Parathyroid adenoma (tissue), 2 donors: Measurements from ENCODE around the gene TNN.

Source experiments
- H2AFZ ChIP-seq: fragments of 300-600 bp; sonication (generic); one replicate; pipeline ENCODE4 v1.7.0; 2017; ENCODE audit warnings: antibody characterized with exemption, mild to moderate bottlenecking
- H3K27ac ChIP-seq: fragments of 300-600 bp; sonication (generic); one replicate; pipeline ENCODE4 v1.7.0; 2017
- H3K27me3 ChIP-seq: fragments of 300-600 bp; sonication (generic); one replicate; pipeline ENCODE4 v1.7.0; 2017; ENCODE audit warnings: low read length; ENCODE audit not compliant: control insufficient read depth, insufficient read depth
- H3K36me3 ChIP-seq: fragments of 300-600 bp; sonication (generic); one replicate; pipeline ENCODE4 v1.7.0; 2017; ENCODE audit warnings: low read length; ENCODE audit not compliant: control insufficient read depth, insufficient read depth
- H3K4me1 ChIP-seq: fragments of 300-600 bp; sonication (generic); one replicate; pipeline ENCODE4 v1.7.0; 2017; ENCODE audit warnings: control low read depth
- H3K4me2 ChIP-seq: fragments of 300-600 bp; sonication (generic); one replicate; pipeline ENCODE4 v1.7.0; 2017; ENCODE audit warnings: low read length
- H3K4me3 ChIP-seq: fragments of 300-600 bp; sonication (generic); one replicate; pipeline ENCODE4 v1.7.0; 2017; ENCODE audit warnings: low read depth, low read length
- H3K79me2 ChIP-seq: fragments of 300-600 bp; sonication (generic); one replicate; pipeline ENCODE4 v1.7.0; 2017; ENCODE audit warnings: control low read depth
- H3K9ac ChIP-seq: fragments of 300-600 bp; sonication (generic); one replicate; pipeline ENCODE4 v1.7.0; 2017; ENCODE audit warnings: mild to moderate bottlenecking
- H3K9me3 ChIP-seq: fragments of 300-600 bp; sonication (generic); one replicate; pipeline ENCODE4 v1.7.0; 2017; ENCODE audit warnings: low read length; ENCODE audit not compliant: control insufficient read depth
- TF ChIP-seq, protein P1 (sequence below): fragments of 300-600 bp; sonication (generic); IDR thresholded peaks from one replicate; pipeline ENCODE4 v1.7.0; 2017; ENCODE audit warnings: antibody characterized with exemption, mild to moderate bottlenecking
- donor health status: primary hyperparathyroidism.

Gene TNN

DNA sequence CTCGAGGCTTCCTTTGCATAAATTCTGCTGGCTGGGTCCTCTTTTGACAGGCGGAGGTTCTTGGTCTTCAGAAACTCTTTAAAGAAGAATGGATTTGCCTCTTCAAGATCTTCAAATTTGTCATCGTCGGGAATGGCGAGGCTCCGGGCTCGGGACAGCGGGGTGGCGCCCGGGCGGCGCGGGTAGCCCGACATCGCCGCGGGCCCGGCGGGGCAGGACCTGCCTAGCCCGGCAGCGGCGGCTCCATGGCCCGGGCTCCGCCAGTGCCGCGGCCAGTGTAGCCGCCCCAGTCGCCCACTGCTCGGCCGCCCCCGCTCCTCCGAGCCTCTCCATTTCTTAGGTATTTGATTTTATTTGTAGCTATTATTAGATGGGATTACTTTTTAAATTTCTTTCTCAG is 22.1 kb upstream of the TNN start:
- Histone ChIP-seq H3K27me3 (no peaks in the 10 kb centered on the region), H3K36me3 (no peaks in the 10 kb centered on the region), H2AFZ (no peak overlapping the region), H3K27ac (no peak overlapping the region), H3K4me2 (no peak overlapping the region), H3K9ac (no peak overlapping the region), H3K4me1 (no peaks in the 10 kb centered on the region), H3K79me2 (no peaks in the 10 kb centered on the region), H3K4me3 (no peak overlapping the region), H3K9me3 (no peaks in the 10 kb centered on the region)
- TF ChIP-seq, protein P1, sequence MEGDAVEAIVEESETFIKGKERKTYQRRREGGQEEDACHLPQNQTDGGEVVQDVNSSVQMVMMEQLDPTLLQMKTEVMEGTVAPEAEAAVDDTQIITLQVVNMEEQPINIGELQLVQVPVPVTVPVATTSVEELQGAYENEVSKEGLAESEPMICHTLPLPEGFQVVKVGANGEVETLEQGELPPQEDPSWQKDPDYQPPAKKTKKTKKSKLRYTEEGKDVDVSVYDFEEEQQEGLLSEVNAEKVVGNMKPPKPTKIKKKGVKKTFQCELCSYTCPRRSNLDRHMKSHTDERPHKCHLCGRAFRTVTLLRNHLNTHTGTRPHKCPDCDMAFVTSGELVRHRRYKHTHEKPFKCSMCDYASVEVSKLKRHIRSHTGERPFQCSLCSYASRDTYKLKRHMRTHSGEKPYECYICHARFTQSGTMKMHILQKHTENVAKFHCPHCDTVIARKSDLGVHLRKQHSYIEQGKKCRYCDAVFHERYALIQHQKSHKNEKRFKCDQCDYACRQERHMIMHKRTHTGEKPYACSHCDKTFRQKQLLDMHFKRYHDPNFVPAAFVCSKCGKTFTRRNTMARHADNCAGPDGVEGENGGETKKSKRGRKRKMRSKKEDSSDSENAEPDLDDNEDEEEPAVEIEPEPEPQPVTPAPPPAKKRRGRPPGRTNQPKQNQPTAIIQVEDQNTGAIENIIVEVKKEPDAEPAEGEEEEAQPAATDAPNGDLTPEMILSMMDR, result no peak

DNA sequence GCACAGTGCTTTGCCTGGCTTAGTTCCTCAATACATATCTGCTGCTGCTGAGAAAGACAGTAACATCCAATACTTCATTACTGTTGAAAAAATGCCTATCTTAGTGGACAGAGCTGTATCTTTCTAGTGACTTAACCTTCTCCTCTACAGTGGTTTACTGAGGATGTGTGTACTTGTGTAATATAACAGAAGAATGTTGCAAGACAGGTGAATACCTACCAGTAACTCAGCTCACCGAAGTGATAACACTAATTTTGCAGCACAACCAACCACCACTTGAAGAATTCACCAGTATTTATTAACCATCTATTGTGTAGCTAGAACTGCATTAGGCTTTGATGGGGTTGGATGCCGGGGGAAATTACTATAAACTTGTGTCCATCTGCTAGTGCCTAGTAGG is 16.6 kb upstream of the TNN start:
- Histone ChIP-seq H3K4me1 (no peaks in the 10 kb centered on the region), H2AFZ (no peak overlapping the region), H3K27ac (no peak overlapping the region), H3K4me3 (no peak overlapping the region), H3K27me3 (no peaks in the 10 kb centered on the region), H3K36me3 (no peaks in the 10 kb centered on the region), H3K9ac (no peak overlapping the region), H3K79me2 (no peaks in the 10 kb centered on the region), H3K4me2 (no peak overlapping the region), H3K9me3 (no peaks in the 10 kb centered on the region)
- TF ChIP-seq, protein P1, result no peak

DNA sequence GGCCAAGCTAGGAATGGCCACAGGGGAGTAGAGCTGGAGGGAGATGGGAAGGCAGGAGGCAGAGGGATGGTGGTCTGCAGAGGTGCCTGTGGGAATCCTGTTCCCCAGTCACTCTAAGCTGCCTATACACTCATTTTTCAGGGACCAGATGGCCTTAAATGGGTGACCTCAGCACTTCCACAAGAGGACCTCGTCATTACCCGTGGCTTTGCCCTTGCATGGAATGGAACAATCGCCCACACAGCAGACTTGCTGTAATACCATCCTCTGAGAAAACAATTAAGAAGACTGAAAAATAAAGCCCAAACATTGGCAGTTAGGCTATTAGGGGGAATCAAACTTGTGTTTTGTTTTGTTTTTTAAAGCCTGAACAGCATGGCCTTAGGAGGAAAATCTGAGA is 12.9 kb upstream of the TNN start:
- no peak overlapping the region for H3K27ac ChIP-seq
- H3K4me2 ChIP-seq, result no peak overlapping the region
- H3K27me3 ChIP-seq, result no peaks in the 10 kb centered on the region
- no peaks in the 10 kb centered on the region for H3K36me3 ChIP-seq
- H3K9ac ChIP-seq, result no peak overlapping the region
- no peaks in the 10 kb centered on the region for H3K9me3 ChIP-seq
- no peak overlapping the region for H3K4me3 ChIP-seq
- TF ChIP-seq, protein P1, result no peak
- no peaks in the 10 kb centered on the region for H3K4me1 ChIP-seq
- H3K79me2 ChIP-seq, result no peaks in the 10 kb centered on the region
- no peak overlapping the region for H2AFZ ChIP-seq

DNA sequence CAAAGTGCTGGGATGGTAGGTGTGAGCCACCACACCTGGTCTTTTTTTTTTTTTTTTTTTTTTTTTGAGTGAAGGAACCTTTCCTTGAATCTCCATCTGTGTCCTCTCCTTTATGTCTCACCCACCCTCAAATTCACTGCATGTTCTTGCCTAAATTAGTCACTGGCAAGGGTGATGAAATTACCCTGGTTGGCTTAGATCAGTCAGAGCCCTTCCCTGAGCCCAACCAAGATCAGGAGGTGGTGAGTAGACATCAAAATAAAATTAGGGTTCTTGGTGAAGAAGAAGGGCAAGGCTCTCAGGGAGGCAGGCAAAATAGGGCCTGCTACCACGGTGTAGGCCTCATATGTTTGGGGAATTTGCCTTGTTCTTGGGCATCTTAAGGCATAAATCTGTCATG is 5.3 kb upstream of the TNN start:
- no peak overlapping the region for H3K4me3 ChIP-seq
- H3K27ac ChIP-seq, result no peak overlapping the region
- no peak overlapping the region for H3K9ac ChIP-seq
- H3K4me1 ChIP-seq, result peaks cover 2% of the 10 kb centered on the region
- H3K9me3 ChIP-seq, result no peaks in the 10 kb centered on the region
- no peak overlapping the region for H2AFZ ChIP-seq
- no peaks in the 10 kb centered on the region for H3K79me2 ChIP-seq
- TF ChIP-seq, protein P1, result no peak
- H3K4me2 ChIP-seq, result no peak overlapping the region
- no peaks in the 10 kb centered on the region for H3K36me3 ChIP-seq
- no peaks in the 10 kb centered on the region for H3K27me3 ChIP-seq

DNA sequence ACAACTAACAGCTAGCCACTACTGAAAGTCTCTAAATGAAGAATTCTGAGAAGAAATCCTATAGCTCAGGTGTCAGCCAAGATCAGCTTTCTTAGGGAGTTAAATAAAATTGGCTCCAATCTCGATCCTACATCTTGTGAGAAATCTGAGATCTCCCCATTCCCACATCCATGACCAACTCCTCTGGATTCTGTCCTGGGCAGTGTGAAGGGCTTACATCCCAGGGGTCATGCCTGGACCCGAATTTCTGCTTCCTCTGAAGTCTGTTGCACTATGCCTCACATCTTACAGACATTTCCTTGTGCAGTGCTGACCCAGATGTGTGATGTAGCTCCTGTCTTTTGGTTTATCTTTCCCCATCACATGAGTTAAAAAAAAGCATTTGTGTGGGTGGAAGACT is 4.8 kb upstream of the TNN start:
- H2AFZ ChIP-seq, result peak overlapping the region; percentile 22
- H3K27ac ChIP-seq, result no peak overlapping the region
- TF ChIP-seq, protein P1, result no peak
- H3K36me3 ChIP-seq, result no peaks in the 10 kb centered on the region
- H3K4me2 ChIP-seq, result no peak overlapping the region
- H3K27me3 ChIP-seq, result no peaks in the 10 kb centered on the region
- H3K4me3 ChIP-seq, result no peak overlapping the region
- H3K79me2 ChIP-seq, result no peaks in the 10 kb centered on the region
- H3K9me3 ChIP-seq, result no peaks in the 10 kb centered on the region
- H3K9ac ChIP-seq, result no peak overlapping the region
- H3K4me1 ChIP-seq, result peaks cover 2% of the 10 kb centered on the region
